Measurements from ENCODE around the gene PDZD4.

Gene PDZD4

DNA sequence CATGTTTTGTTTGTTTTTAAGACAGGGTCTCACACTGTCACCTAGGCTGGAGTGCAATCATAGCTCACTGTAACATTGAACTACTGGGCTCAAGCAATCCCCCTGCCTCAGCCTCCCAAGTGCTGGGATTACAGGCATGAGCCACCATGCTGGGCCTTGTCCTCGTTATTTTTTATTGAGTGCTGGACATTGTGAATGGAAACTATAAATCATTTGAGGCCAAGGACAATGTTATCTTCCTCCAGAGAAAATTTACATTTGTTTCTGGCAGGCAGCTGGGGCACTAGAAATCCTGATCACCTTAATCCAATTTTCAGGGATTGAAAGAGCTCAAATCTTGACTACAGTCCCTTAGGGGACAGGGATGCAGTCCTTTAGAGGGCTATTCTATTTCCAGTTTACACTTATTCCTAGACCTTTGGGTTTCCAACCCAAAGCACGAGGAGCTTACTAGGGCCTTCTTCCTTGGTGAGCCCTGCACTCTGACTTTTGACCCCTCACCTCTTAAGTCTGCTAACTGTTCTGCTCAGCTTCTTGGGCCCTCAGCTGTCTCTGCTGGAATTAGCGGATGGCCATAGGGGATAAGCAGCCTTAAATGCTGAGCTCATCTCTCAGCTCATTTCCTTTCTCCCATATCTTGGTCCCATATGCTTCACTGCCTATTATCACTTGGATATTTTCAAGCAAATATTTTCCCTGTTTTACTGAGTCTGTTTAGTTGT lies 23.0 kb upstream of the PDZD4 start:
- no peak for TF ChIP-seq CTCF (IDR thresholded peaks at IDR 0.05; ENCODE audit: control insufficient read depth, insufficient read depth, low read depth, low read length, missing control alignments)
- no peak for DNase-seq (ENCODE audit: low read depth)

DNA sequence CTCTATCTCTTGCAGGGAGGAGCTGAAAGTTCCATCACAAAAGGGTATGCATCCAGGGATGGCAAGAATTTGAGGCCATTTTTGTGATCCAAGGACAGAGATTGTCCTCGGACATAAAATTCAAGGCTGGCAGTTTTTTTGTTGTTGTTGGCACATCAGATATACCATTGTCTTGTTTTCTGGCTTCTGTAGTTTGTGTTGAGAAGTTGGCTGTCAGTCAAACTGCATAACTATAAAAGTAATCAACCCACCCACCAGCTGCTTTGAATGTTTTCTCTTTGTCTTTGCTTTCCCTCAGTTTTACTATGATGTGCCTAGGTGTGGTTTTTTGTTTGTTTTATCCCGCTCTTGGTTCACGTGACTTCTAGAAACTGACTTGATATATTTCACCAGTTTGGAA lies 21.6 kb upstream of the PDZD4 start:
- H3K4me3 ChIP-seq (ENCODE audit: control insufficient read depth, low read depth, low read length), result no peak overlapping the region
- DNase-seq (ENCODE audit: low read depth), result no peak
- no peak for TF ChIP-seq CTCF (IDR thresholded peaks at IDR 0.05; ENCODE audit: control insufficient read depth, insufficient read depth, low read depth, low read length, missing control alignments)

More for the DNA sequence above, 23.0 kb upstream of the PDZD4 start:
- H3K4me3 ChIP-seq (ENCODE audit: control insufficient read depth, low read depth, low read length), result no peak overlapping the region

DNA sequence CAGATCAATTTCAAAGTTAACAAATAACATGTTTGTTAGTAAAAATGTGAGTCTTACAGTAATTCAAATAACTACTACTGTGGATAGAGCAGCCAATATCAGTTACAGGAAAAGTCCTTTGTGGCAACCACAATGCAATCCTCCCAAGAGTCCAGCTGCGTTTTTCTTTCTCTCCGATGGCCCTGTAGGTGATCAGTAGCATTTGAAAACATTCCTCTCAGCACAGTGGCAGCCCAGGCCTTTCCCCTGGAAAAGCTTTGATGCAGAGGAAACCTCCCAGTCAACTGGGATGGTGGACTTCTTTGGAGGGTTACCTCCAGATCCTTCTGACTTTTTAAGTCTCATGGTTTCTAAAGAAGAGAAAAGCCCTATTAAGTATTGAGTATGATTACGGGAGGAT lies 18.0 kb upstream of the PDZD4 start:
- DNase-seq (ENCODE audit: low read depth), result no peak
- no peak overlapping the region for H3K4me3 ChIP-seq (ENCODE audit: control insufficient read depth, low read depth, low read length)
- TF ChIP-seq CTCF (IDR thresholded peaks at IDR 0.05; ENCODE audit: control insufficient read depth, insufficient read depth, low read depth, low read length, missing control alignments), result no peak

- no peak for DNase-seq (ENCODE audit: low read depth)
- no peak for TF ChIP-seq CTCF (IDR thresholded peaks at IDR 0.05; ENCODE audit: control insufficient read depth, insufficient read depth, low read depth, low read length, missing control alignments)
- no peak overlapping the region for H3K4me3 ChIP-seq (ENCODE audit: control insufficient read depth, low read depth, low read length)
Measured at GRCh38 chrX:153845842-153846241, 15.5 kb upstream of the PDZD4 start.

- DNase-seq (ENCODE audit: low read depth), result no peak
- no peak for TF ChIP-seq CTCF (IDR thresholded peaks at IDR 0.05; ENCODE audit: control insufficient read depth, insufficient read depth, low read depth, low read length, missing control alignments)
- no peak overlapping the region for H3K4me3 ChIP-seq (ENCODE audit: control insufficient read depth, low read depth, low read length)
Measured at GRCh38 chrX:153845195-153845594, 14.9 kb upstream of the PDZD4 start.

GRCh38 chrX:153844509-153845082 lies 14.3 kb upstream of the PDZD4 start:
- TF ChIP-seq CTCF (IDR thresholded peaks at IDR 0.05; ENCODE audit: control insufficient read depth, insufficient read depth, low read depth, low read length, missing control alignments), result no peak
- no peak for DNase-seq (ENCODE audit: low read depth)
- no peak overlapping the region for H3K4me3 ChIP-seq (ENCODE audit: control insufficient read depth, low read depth, low read length)

All from AG09309 (cell line).